GM19239 (cell line): ENCODE measurements around the gene PML.

Experiments used
- DNase-seq: peaks from one replicate; pipeline ENCODE4 v3.0.0; 2011; ENCODE audit warnings: low spot score; ENCODE audit not compliant: insufficient read length
- FAIRE-seq: peaks from 2 replicates; lab custom pipeline; 2011; peaks lifted over from hg19 to GRCh38; lab: Jason Lieb, UNC

PML gene

DNA sequence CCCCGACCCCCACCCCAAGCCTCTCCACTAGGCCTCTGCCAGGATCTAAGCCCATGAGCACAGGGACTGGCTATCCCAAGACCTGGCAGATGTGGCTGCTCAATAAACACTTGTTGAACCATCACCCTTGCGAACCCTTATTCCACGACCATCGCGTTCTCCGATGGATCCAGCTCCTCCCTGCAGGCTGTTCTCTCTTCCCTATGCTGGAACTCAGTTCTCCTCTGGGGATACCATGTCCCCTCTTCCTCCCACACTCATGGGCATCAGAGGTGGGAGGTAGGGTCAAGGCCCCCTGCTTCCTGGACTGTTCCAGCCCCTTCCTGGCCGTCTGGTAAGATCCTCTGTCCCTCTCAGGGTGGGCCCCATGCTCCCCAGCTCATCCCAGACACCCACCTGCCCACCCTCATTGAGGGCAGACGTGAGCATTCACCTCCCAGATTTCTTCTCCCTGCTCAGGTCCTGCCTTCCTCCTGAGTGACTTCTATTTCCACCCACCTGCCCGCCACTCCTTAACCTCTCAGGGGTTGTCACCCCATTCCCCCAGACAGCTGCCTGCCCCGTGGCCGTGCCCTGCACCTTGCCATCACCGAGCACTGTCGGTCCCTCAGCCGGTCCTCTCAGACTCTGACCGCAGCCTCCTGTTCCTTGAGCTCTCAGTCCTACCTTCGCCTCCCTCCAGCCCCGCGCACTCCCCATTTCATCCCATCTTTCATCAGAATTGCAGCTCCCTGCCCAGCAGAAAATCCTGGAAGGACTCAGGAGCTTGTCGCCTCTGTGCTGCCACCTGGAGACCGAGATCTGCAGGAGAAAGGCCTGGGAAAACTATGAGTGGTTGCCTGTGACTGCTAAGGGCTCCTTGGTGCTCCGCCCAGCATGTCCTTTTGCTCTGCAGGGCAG lies 42.0 kb downstream of the PML start:
- FAIRE-seq (no peak), DNase-seq (no peak)

DNA sequence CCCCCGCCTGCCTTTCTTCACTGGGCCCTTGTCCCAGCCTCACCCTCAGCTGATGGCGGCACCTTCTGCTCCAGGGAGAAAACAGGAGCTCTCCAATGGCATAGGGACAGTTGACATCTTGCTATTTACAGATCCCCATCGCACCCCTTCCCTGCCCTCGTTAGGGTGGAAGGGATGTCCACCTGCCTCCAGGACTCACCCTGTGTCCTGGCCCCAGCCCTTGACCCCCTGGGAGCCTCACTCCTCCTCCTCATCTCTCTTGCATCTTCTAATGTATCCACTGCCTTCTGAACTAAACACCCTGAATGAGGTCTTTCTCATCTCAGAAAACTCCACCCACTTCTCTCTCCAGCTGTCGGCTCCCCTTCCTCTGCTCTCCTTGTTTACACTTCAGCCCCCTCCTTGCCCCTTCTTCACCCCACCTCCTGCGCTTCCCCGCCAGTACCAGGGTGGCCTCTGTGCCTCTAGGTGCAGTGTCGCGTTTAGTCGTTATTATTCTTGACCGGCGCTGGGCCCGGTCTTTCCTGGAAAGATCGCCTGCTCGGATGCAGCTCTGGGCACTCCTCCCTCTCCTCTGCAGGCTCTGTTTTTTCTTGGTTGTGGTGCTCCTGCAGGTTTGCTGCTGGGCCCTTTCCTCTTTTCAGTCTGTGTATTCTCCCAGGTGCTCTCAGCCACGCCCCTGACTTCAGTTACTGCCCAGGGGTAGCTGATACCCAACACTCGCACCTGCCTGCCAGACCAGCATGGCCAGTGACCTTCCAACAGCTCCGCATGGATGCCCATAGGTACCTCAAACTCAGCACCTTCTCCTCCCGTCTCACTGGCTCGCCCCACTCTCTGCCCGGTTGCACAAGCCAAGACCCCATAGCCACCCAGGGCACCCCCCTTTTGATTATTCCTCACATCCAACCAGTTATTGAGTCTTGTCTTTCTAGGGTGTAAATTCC lies 42.9 kb downstream of the PML start:
- FAIRE-seq, result no peak

DNA sequence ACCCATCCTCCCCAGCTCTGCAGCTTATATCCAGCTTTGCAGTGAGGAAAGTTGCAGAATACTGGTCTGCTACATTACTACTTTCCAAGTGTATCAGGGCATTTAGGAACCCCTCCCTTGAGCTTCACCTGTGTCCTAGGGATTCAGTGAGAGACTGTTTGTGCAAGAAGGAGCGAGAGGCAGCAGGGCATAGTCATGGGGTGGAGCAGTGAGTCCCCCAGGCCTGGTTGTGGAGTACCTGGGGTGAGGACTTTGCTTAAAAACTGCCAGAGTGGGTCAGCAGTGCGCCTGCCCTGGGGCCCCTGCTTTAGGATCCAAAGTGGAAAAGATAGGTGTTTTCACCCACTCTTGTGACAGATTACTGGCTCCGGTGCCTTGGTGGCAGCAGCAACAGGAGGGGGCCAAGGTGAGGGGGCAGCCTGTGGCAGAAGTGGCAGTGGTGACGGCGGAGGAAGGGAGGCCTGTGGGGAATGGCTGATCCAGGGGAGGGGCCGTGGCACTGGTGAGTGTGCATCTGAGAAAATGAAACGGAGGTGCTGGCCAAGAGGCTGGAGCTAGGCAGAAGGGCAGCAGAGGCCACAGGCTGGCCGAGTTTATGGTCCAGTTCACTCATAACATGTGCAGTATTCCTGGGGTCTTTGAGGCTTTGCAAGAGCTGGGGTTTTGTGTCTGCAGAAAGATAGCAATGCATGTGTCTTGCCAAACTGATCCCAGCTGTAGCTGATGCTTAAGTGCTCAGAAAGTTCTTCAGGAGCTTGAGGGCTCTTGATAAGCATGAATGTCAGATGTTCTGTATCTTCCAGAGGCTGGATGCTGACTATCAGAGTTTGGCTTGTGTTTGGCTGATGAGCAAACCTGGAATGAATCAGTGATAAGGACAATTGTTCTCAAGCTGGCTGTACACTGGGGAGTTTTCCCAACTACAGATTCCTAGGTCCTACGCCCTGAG lies 44.5 kb downstream of the PML start:
- DNase-seq (no peak), FAIRE-seq (no peak)

More for the DNA sequence above, 42.9 kb downstream of the PML start:
- DNase-seq, result no peak

DNA sequence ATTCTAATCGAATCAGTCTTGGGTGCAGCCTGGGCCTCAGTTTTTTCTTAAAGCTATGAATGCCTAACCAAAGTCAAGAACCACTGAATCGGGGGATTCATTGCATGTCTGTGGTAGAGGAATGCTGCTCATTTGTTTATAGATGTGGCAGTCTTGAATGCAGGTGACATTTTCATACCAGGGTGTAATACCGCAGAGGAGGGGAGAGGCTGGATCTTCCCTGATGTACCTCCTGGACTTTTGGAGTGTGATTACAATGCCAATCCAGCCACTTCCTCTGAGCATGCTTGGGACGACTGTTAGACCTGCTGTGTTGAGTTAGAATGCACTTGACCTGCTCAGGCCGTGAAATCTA lies 45.1 kb downstream of the PML start:
- no peak for FAIRE-seq
- DNase-seq, result no peak

DNA sequence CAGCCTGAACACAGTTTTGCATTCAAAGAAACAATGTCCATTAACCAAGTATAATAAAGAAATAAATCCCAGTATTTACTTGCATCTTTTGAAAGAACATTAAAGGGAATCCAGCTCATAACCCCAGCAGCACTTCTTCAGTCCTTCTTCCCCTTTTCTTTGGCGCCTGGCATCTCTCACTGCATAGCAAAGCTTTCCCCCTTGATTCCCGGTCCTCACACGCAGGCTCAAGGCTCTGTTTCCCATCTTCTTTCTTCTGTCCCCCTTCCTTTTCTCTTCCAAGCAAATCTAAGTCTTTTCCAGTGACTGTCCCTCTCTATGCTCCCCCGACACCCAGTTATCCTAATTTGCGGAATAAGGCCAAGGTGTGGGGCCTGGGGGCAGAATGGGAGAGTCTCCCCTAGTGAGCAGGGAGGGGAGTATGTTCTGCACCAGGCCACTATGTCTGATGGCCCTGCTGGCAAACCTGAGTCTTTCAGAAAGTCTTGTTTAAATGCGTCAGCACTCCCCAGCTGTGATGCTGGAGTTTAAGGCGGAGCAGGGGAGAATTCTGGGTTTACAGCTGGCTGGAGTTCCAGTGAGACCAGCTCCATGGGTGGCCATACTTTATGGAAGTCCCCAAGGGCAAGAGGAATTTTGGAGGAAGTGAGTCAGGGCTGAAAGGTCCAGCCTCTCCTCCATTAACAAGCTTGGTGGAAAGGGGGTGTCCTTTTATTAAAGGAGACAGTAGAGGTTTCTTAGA lies 45.8 kb downstream of the PML start:
- no peak for DNase-seq
- no peak for FAIRE-seq

DNA sequence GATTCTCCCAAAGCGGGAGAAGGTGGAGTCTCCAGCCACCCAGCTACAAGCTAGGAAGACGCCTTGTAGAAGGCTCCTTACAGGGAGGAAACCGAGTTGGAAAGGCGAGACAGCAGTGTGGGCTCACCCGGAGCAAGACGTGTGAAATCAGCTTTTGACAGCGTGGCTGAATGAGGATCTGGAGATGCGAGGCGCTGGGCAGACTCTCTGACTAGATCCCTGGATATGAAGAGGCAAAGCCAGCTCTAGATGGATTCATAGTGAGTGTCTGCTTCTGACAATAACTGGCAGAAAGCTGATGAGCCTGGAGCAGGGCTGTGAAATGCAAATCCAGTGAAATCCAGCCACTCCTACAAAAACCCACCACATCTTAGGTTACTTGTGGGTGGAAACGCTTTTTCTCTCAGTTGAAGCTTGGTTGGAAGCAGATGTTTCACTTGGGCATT lies 46.8 kb downstream of the PML start:
- FAIRE-seq, result no peak
- DNase-seq, result no peak

DNA sequence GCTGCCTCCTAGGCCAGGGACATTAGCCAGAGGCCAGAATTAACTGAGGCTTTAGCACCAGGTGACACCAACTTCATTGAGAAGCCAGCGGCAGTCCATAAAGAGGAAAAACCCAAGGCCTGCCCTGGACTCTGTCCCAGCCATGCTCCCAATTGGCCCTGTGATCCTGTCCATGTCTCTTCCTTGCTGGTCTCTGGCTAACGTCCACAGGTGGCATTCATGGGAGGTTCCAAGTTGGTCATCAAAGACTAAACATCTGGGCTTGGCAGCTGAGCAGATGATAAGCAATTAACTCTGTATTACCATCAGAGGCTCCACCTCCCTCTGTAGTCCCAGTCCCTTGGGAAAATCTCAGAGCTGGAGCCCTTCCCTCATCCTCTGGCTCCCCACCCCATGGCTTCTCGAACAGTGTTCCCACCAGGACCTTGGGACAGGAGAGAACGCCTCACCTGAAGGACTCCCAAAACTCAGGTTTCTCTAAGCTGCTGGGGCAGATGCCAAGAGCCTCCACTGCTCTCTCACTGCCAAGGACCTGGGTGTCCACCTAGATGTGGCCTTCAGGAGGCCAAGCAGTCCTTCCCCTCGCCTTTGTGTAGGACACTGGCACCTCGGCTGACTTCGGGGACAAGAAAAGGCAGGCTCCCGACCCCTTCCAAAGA lies 47.4 kb downstream of the PML start:
- no peak for DNase-seq
- no peak for FAIRE-seq

DNA sequence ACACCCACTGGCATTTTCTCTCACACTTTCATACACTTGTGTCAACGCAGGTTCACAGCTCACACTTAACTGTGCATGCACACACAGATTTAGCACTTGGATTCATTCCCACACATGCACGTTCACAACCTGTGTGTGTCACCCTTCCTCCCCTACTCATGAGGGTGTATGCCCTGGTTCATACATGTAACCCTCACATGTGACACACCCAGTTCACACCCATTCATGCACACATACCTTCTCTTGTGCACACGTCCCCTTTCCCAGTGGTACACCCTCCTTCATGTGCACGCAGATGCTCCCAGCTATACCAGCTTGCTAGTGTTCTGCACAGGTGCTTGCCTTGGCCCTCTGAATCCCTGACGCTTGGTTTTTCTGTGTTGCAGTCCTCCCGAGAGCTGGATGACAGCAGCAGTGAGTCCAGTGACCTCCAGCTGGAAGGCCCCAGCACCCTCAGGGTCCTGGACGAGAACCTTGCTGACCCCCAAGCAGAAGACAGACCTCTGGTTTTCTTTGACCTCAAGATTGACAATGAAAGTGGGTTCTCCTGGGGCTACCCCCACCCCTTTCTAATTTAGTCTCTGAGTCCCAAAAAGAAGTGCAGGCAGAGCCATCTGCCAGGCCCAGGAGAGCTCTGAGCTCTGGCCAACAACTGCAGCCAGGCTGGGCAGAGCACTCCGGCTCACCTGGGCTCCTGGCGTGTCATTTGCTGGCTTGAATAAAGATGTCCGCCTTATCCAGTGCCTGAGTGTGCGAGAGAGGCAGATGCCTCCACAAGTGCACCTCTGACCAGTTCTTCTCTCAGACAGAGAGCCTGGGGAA lies 48.3 kb downstream of the PML start:
- DNase-seq (no peak), FAIRE-seq (no peak)

DNA sequence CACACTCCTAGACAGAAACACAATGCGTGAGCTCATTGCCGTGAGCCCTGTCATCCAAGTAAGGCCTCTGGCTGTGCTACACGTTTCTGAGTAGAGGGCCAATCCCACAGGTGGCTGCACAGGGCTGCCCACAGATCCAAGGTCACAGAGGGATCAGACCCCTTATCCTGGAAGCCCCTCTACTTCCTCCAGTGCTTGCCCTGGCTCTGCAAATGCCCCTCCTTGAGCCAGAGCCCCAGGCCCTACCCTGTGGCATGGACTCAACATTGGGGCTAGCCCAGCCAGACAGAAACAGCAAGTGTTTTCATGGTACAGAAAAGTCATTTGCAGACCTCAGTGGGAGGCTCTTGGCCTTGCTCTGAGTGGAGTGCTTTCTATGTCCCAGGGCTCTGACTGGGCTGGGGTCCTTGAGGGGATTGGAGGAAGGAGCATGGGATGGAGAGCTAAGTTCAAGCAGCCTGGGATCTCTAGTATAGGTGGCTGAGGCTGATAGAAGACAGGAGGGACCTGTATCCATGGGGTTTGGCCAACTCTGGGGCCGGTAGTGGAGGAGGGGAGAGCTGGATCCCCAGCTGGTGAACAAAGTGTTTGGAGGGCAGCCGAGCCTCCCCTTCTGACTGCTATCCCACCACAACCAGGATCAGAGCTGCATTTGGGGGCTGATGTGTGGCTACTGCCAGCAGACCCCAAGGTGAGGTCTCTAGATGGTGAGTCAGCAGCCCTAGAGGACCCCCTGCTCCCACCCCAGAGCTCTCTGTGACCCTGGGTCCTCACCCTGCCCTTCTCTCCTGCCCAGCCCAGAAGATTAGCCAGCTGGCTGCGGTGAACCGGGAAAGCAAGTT lies 49.1 kb downstream of the PML start:
- FAIRE-seq, result no peak

DNA sequence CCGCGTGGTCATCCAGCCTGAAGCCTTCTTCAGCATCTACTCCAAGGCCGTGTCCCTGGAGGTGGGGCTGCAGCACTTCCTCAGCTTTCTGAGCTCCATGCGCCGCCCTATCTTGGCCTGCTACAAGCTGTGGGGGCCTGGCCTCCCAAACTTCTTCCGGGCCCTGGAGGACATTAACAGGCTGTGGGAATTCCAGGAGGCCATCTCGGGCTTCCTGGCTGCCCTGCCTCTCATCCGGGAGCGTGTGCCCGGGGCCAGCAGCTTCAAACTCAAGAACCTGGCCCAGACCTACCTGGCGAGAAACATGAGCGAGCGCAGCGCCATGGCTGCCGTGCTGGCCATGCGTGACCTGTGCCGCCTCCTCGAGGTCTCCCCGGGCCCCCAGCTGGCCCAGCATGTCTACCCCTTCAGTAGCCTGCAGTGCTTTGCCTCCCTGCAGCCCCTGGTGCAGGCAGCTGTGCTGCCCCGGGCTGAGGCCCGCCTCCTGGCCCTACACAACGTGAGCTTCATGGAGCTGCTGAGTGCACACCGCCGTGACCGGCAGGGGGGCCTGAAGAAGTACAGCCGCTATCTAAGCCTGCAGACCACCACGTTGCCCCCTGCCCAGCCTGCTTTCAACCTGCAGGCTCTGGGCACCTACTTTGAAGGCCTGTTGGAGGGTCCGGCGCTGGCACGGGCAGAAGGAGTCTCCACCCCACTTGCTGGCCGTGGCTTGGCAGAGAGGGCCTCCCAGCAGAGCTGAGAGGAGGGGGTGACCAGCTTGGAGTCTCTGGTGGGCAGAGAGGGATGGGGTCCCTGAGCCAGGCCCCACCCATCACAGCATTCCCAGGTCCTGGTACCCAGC lies 50.0 kb downstream of the PML start:
- DNase-seq (no peak), FAIRE-seq (no peak)

More for the DNA sequence above, 49.1 kb downstream of the PML start:
- no peak for DNase-seq

DNA sequence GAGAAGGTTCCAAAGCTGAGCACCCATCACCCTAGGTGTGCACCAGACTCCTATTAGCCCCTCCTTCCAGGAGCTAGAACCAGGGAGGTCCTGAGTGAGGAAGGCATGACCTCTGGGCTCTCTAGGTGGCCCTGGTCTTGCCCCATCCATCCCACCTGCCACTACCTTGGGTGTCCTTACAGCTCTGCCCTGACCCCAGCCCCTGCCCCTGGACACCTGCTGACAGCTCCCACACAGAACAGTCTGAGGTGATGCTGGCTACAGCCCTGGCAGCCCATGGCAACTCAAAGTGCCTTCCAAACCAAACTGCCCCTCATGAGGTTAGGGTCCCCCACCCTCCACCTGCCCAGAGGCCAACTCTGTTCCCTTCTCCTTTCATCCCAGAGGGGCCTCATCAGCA lies 50.7 kb downstream of the PML start:
- FAIRE-seq, result no peak
- no peak for DNase-seq

DNA sequence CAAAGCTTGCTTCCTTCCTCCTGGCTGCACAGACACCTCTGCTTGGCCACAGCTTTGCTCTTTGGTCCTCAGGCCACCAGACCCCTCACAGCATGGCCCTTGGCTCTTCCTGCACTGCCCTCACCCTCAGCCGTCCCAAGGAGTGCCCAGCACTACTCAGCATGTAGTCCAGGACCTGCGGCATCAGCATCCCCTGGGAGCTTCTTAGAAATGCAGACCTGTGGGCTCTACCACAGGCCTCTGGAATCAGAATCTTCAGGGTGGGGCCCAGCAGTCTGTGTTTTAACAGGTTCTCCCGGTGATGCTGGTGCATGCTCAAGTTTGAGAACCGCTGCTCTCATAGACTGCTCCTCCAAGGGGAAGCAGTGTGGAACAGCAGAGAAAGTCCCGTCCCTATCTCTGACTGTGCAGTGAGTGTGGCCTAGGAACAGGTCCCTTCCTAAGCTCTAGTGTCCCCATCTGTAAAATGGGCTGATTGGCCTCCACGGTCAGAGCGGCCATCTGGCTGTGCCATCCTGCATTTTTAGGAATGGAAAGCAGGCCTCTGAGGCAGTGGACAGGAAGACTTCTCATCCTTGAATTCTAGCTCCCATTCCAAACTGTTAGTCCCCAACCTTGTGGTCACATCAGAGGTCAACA lies 51.2 kb downstream of the PML start:
- no peak for DNase-seq
- FAIRE-seq, result no peak

DNA sequence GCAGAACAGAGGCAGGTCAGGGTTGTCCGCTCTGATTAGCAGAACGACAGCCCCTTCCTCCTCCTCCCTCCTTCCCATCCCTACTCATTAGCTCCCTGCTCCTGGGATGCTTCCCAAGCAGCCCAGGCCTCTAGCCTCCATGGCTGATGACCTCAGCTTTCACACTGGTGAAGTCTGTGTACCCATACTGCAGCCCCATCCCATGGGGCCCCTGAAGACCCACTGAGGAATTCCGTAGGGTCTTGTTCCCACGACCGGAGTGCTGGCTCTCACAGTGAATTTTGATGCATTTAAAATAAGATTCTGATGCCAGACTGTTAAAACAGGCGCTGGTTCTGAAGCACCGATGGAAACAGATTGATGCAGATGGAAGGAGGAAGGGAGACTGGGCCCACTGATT lies 51.8 kb downstream of the PML start:
- DNase-seq (no peak), FAIRE-seq (no peak)

DNA sequence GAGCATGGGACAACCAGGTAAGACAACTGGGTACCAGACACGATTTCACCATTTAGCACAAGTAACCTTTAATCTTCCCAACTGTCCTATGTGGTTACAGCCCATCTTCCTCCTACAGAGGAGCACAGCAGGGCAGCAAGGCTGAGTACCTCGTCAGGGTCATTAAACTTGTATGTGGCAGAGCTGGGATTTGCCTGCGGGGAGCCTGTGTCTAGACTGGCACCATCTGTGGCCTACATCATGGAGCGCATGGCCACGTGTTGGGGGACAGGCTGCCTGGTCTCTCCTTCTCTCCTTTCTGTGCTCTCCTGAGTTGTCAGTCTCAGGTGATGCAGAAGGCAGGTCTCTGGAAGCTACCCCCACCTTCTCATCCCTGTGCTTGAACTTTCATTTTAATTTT lies 55.6 kb downstream of the PML start:
- no peak for DNase-seq

DNA sequence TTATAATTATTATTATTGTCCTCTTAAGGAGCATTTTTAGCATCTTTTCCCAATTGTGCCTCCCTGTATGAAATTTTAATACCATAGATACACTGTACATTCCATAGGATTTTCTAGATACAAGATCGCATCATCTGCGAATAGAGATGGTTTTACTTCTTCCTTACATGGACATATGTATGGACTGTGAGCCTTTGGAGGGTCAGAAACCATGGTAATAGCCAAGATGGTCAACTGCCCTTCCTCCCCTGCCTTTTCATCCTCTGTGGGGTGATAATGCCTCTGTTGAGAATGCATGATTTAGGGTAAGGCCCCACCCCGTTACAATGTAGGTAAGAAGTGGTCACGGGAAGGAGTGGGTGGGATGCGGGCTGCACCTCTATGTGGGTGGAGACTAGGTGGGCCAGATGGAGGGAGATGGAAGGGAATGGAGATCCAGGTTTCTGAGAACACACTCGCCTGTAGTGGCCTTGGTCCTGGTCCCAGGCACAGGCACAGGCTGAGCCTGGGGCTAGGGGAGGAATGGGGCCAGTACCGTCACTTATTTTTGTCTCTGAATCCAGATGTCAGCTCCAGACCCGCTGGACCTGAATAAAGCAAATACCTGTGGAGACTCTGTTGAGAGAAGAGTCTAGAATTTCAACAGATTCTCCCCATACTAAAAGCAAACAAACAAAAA lies 56.2 kb downstream of the PML start:
- DNase-seq (no peak), FAIRE-seq (no peak)

More for the DNA sequence above, 55.6 kb downstream of the PML start:
- FAIRE-seq, result no peak
